Neutrophil (primary cell): Measurements from ENCODE around the gene PTPRN2.

Source experiments
- H3K27ac ChIP-seq: fragments of 200-600 bp; sonication (generic); 2 replicates; pipeline ENCODE4 v1.5.1; 2016; ENCODE audit warnings: mild to moderate bottlenecking, moderate library complexity
- H3K27me3 ChIP-seq: fragments of 200-600 bp; sonication (generic); 2 replicates; pipeline ENCODE4 v1.6.0; 2016; ENCODE audit warnings: mild to moderate bottlenecking
- H3K36me3 ChIP-seq: fragments of 200-600 bp; sonication (generic); 2 replicates; pipeline ENCODE4 v1.5.1; 2017
- H3K4me1 ChIP-seq, 2 experiments: fragments of 200-600 bp in 1 of 2; sonication (generic) in 1 of 2; 1 replicate in 1 of 2; 2 replicates in 1 of 2; pipeline versions ENCODE4 v1.5.1 to v1.6.1; 2013 to 2016; ENCODE audit warnings: low read depth in 1 of 2, low read length in 1 of 2, mild to moderate bottlenecking in 1 of 2, moderate library complexity in 1 of 2; ENCODE audit not compliant: control insufficient read depth in 1 of 2, insufficient read depth in 1 of 2
- H3K4me3 ChIP-seq, 2 experiments: fragments of 200-600 bp in 1 of 2; sonication (generic) in 1 of 2; 1 replicate in 1 of 2; 2 replicates in 1 of 2; pipeline ENCODE4 v1.5.1; 2013 to 2016; ENCODE audit warnings: low read depth in 1 of 2, low read length in 1 of 2, mild to moderate bottlenecking in 1 of 2, moderate library complexity in 1 of 2
- H3K9me3 ChIP-seq: fragments of 200-600 bp; sonication (generic); 2 replicates; pipeline ENCODE4 v1.5.1; 2016
- TF ChIP-seq, protein P1 (sequence below): fragments of 200-600 bp; sonication (generic); IDR thresholded peaks from 2 replicates; pipeline ENCODE4 v1.5.1; 2016; ENCODE audit warnings: antibody characterized with exemption

Gene PTPRN2

DNA sequence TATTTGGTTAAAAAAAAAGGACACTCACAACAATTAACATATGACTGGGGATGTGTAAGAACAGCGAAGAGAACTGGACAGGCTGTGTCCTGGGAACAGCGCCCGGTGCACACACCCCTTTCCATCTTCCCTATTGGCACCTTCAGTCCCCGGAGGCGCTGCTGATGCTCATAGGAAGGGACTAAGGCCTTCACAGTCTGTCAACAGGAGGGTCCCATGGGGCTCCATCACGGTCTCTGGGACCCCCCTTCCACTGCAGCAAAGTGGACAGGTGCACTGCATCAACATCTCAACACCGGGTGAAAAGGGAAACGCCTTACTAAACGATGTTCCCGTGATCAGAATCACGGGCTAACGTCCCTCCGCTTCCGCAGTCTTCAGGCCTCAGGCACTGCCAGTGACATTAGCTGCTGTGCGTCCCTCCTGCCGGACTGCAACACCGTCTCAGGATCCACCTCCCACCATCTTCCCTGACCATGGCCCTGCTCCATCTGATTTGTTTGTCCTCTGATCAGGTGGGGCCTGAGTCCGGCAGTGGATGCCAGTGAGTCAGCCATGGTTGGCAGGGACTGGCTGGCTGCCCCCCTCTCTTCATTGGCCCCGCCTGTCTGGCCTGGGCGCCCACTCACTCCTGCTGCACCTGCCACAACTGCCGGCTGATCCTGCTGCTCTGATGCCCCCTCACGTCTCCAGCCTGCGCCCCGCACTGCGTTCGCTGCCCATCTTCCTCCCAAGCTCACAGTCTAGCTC, 636.1 kb downstream of the PTPRN2 start:
- Histone ChIP-seq H3K9me3 (no peaks in the 10 kb centered on the region), H3K36me3 (no peaks in the 10 kb centered on the region), H3K27ac (no peak overlapping the region), H3K4me3 (no peak overlapping the region), H3K4me1 (no peaks in the 10 kb centered on the region), H3K27me3 (no peaks in the 10 kb centered on the region)
- TF ChIP-seq, protein P1, sequence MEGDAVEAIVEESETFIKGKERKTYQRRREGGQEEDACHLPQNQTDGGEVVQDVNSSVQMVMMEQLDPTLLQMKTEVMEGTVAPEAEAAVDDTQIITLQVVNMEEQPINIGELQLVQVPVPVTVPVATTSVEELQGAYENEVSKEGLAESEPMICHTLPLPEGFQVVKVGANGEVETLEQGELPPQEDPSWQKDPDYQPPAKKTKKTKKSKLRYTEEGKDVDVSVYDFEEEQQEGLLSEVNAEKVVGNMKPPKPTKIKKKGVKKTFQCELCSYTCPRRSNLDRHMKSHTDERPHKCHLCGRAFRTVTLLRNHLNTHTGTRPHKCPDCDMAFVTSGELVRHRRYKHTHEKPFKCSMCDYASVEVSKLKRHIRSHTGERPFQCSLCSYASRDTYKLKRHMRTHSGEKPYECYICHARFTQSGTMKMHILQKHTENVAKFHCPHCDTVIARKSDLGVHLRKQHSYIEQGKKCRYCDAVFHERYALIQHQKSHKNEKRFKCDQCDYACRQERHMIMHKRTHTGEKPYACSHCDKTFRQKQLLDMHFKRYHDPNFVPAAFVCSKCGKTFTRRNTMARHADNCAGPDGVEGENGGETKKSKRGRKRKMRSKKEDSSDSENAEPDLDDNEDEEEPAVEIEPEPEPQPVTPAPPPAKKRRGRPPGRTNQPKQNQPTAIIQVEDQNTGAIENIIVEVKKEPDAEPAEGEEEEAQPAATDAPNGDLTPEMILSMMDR = no peak

GRCh38 chr7:157949711-157950110, 637.9 kb downstream of the PTPRN2 start:
- H3K4me1 ChIP-seq = no peaks in the 10 kb centered on the region
- TF ChIP-seq, protein P1 = no peak
- H3K27ac ChIP-seq = no peak overlapping the region
- no peaks in the 10 kb centered on the region for H3K36me3 ChIP-seq
- no peaks in the 10 kb centered on the region for H3K9me3 ChIP-seq
- no peak overlapping the region for H3K4me3 ChIP-seq
- no peaks in the 10 kb centered on the region for H3K27me3 ChIP-seq

- Histone ChIP-seq H3K36me3 (no peaks in the 10 kb centered on the region), H3K4me3 (no peak overlapping the region), H3K27me3 (no peaks in the 10 kb centered on the region), H3K4me1 (no peaks in the 10 kb centered on the region), H3K9me3 (no peaks in the 10 kb centered on the region), H3K27ac (no peak overlapping the region)
- TF ChIP-seq, protein P1 = no peak
These were observed 640.1 kb downstream of the PTPRN2 start for GRCh38 chr7:157947504-157947903.

- Histone ChIP-seq H3K9me3 (no peaks in the 10 kb centered on the region), H3K4me1 (no peaks in the 10 kb centered on the region)
These were observed 641.1 kb downstream of the PTPRN2 start for GRCh38 chr7:157946398-157947060.

DNA sequence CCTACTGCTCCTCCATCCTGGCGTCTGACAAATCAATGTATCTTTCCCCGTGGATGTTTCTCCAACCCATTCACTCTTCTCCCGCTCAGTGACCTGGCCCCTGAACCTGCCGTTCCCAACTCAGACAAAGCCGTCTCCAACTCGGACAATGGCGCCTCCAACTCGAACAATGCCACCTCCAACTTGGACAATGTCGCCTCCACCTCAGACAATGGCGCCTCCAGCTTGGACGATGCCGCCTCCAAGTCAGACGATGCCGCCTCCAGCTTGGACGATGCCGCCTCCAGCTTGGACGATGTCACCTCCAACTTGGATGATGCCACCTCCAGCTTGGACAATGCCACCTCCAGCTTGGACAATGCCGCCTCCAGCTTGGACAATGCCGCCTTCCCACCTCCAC, 642.2 kb downstream of the PTPRN2 start:
- TF ChIP-seq, protein P1 = no peak
- no peaks in the 10 kb centered on the region for H3K9me3 ChIP-seq

More at GRCh38 chr7:157946398-157947060, 641.1 kb downstream of the PTPRN2 start:
- no peak overlapping the region for H3K4me3 ChIP-seq
- TF ChIP-seq, protein P1 = no peak
- no peaks in the 10 kb centered on the region for H3K27me3 ChIP-seq
- H3K27ac ChIP-seq = no peak overlapping the region
- no peaks in the 10 kb centered on the region for H3K36me3 ChIP-seq

More for the DNA sequence above, 642.2 kb downstream of the PTPRN2 start:
- Histone ChIP-seq H3K27ac (no peak overlapping the region), H3K27me3 (no peaks in the 10 kb centered on the region), H3K4me1 (no peaks in the 10 kb centered on the region), H3K36me3 (no peaks in the 10 kb centered on the region), H3K4me3 (no peak overlapping the region)
